HL-60 (cell line): ENCODE results near the gene KANSL3.

Source experiments
- DNase-seq, 2 experiments: peaks; one replicate each; pipeline ENCODE4 v3.0.0-alpha.2; 2010 to 2020; ENCODE audit warnings: low read depth in 1 of 2, low spot score in 1 of 2
- H3K27ac ChIP-seq: fragments of 250-450 bp; sonication (Bioruptor Pico); replicated peaks from 2 replicates; pipeline ENCODE4 v1.5.1; 2020; ENCODE audit warnings: mild to moderate bottlenecking, moderate library complexity
- H3K27me3 ChIP-seq: fragments of 250-450 bp; sonication (Bioruptor Pico); 2 replicates; pipeline ENCODE4 v1.5.1; 2021; ENCODE audit warnings: mild to moderate bottlenecking, moderate library complexity; ENCODE audit not compliant: insufficient read depth, poor library complexity, severe bottlenecking
- H3K4me3 ChIP-seq: replicated peaks from 2 replicates; pipeline ENCODE4 v1.5.1; 2011; ENCODE audit warnings: mild to moderate bottlenecking, control low read depth, low read length; ENCODE audit not compliant: insufficient read depth
- CTCF ChIP-seq: IDR thresholded peaks from one replicate; pipeline ENCODE4 v1.5.1; 2011; ENCODE audit warnings: low read length, control low read depth, inconsistent platforms; ENCODE audit not compliant: insufficient read depth
- GABPA ChIP-seq: IDR thresholded peaks from 2 replicates; pipeline ENCODE4 v1.6.1; 2012; ENCODE audit warnings: low read depth
- POLR2AphosphoS5 ChIP-seq: IDR thresholded peaks from 2 replicates; pipeline ENCODE4 v1.6.1; 2012; ENCODE audit warnings: low read depth
- SPI1 ChIP-seq: IDR thresholded peaks from 2 replicates; pipeline ENCODE4 v1.6.1; 2012; ENCODE audit warnings: low read depth, mild to moderate bottlenecking, borderline replicate concordance
- TF ChIP-seq, protein P1 (sequence below): IDR thresholded peaks from 2 replicates; pipeline ENCODE4 v1.6.1; 2012; ENCODE audit warnings: low read depth; ENCODE audit not compliant: insufficient replicate concordance

Gene KANSL3

GRCh38 chr2:96622544-96622943 lies 15.6 kb downstream of the KANSL3 start:
- TF ChIP-seq POLR2AphosphoS5: no peak
- TF ChIP-seq GABPA: no peak
- TF ChIP-seq CTCF: no peak
- TF ChIP-seq SPI1: no peak
- TF ChIP-seq, protein P1, sequence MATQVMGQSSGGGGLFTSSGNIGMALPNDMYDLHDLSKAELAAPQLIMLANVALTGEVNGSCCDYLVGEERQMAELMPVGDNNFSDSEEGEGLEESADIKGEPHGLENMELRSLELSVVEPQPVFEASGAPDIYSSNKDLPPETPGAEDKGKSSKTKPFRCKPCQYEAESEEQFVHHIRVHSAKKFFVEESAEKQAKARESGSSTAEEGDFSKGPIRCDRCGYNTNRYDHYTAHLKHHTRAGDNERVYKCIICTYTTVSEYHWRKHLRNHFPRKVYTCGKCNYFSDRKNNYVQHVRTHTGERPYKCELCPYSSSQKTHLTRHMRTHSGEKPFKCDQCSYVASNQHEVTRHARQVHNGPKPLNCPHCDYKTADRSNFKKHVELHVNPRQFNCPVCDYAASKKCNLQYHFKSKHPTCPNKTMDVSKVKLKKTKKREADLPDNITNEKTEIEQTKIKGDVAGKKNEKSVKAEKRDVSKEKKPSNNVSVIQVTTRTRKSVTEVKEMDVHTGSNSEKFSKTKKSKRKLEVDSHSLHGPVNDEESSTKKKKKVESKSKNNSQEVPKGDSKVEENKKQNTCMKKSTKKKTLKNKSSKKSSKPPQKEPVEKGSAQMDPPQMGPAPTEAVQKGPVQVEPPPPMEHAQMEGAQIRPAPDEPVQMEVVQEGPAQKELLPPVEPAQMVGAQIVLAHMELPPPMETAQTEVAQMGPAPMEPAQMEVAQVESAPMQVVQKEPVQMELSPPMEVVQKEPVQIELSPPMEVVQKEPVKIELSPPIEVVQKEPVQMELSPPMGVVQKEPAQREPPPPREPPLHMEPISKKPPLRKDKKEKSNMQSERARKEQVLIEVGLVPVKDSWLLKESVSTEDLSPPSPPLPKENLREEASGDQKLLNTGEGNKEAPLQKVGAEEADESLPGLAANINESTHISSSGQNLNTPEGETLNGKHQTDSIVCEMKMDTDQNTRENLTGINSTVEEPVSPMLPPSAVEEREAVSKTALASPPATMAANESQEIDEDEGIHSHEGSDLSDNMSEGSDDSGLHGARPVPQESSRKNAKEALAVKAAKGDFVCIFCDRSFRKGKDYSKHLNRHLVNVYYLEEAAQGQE: no peak
- Histone ChIP-seq H3K27ac (peak overlapping the region; percentile 33), H3K27me3 (no peaks in the 10 kb centered on the region), H3K4me3 (no peak overlapping the region)
- no peak for DNase-seq

GRCh38 chr2:96618596-96619283 lies 19.4 kb downstream of the KANSL3 start:
- DNase-seq: no peak
- H3K4me3 ChIP-seq: no peak overlapping the region
- TF ChIP-seq POLR2AphosphoS5 (no peak), CTCF (no peak), SPI1 (no peak), GABPA (no peak)
- TF ChIP-seq, protein P1: no peak
- H3K27ac ChIP-seq: no peak overlapping the region
- no peaks in the 10 kb centered on the region for H3K27me3 ChIP-seq

DNA sequence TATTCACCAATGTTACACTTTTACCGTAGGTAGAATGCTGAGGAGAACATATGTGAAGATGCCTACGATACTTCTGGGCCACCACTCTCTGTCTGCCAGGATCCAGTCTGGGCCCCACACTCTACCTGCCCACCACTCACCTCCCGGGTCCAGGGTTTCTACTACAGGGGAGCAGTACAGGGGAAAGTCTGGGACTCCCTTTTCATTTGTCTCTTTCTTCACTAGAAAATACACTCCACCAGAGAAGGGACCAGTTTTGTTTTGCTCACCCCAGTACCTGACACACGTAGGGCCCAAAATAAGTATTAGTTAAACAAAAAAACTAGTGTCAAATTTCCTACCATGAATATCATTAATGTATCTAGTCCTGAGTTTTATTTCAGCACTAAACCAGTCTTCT lies 21.1 kb downstream of the KANSL3 start:
- Histone ChIP-seq H3K27me3 (no peaks in the 10 kb centered on the region), H3K4me3 (no peak overlapping the region), H3K27ac (no peak overlapping the region)
- TF ChIP-seq POLR2AphosphoS5: no peak
- TF ChIP-seq, protein P1: no peak
- TF ChIP-seq SPI1: no peak
- no peak for TF ChIP-seq GABPA
- no peak for TF ChIP-seq CTCF
- no peak for DNase-seq
